NK-92 (cell line): ENCODE results near the gene PNPLA5.
"Not testable (repeated sequence)": the region's sequence is repeated elsewhere in the genome, so short reads cannot be mapped to it uniquely, and the experiment has no call there.

ENCODE experiments used
- DNase-seq: peaks from one replicate; lab custom pipeline; 2025; ENCODE audit not compliant: unreplicated experiment; lab: John Stamatoyannopoulos, UW

PNPLA5 gene, protein sequence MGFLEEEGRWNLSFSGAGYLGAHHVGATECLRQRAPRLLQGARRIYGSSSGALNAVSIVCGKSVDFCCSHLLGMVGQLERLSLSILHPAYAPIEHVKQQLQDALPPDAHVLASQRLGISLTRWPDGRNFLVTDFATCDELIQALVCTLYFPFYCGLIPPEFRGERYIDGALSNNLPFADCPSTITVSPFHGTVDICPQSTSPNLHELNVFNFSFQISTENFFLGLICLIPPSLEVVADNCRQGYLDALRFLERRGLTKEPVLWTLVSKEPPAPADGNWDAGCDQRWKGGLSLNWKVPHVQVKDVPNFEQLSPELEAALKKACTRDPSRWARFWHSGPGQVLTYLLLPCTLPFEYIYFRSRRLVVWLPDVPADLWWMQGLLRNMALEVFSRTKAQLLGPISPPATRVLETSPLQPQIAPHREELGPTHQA

DNA sequence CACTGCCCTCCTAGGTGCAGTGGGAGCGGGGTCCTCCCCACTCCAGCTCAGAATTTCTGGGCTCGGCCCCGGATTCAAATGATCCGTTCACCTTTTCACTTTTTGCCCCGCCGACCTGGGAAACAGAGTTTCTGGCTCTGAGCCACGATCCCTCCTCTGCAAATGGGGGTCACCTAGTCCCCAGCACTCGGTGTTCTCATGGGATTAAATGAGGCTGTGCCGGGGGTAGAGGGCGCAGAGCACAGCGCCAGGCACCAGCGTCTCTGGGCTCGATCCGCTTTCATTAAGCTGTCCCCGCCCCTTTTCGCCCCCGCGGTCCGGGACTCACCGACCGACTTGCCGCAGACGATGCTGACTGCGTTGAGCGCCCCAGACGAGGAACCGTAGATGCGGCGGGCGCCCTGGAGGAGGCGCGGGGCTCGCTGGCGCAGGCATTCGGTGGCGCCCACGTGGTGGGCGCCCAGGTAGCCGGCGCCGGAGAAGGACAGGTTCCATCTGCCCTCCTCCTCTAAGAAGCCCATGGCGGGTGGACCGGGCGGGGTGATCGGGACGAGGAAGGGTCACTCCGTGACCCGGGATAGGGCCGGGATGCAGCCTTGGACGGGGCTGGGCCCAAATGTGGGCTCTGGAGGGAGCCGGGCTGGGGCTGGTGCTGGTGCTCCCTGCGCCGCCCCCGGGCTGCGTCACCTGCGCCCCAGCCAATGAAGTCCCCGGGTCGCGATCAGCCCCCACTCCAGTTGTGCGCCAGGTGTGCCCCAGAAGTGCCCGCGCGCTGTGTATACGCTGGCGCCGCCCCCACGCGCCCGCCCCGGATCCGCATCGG is at the start of gene PNPLA5:
PNPLA5 (minus strand) TSS at position 654 of the 823 bp plus-strand sequence; CDS start at position 521, 133 bp downstream.
- no peak for DNase-seq

GRCh38 chr22:43941449-43941848 is 49.6 kb upstream of the PNPLA5 start:
- no peak for DNase-seq

DNA sequence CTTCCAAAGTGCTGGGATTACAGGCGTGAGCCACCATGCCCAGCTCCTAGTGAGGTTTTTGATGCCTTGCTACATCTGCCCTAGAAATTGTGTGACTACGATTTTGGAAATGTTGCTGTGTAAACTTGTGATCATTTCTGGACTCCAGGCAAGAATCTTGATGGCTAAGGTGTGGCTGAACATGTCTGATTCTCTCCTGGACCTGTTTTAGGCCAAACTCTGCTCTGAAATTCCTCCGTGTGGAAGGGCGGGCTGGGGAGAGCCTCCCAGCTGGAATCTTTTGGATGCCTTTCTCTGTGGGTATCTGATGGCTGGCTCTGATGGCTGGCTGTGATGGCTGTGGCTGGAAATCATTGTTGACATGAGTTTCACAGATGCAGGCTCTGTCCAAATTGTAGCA is 40.0 kb upstream of the PNPLA5 start:
- no peak for DNase-seq

- no peak for DNase-seq
Observed at GRCh38 chr22:43928908-43929307, 37.1 kb upstream of the PNPLA5 start.

GRCh38 chr22:43928468-43928867 is 36.7 kb upstream of the PNPLA5 start:
- DNase-seq, result no peak

DNA sequence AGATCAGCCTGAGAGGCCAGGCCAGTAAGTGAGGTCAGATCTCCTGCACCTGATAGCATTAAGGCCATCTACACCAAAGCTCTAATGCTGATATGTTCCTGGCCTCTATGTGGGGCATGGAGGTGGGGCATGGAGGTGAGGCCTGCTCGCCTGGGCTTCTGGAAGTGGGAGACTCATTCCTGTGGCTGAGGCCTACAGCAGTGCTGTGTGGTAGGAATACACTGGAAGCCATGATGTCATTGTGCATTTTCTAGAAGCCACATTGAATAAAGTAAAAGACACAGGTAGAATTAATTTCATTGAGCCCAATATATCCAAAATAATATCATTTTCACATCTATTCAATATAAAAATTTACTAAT is 34.5 kb upstream of the PNPLA5 start:
- no peak for DNase-seq

DNA sequence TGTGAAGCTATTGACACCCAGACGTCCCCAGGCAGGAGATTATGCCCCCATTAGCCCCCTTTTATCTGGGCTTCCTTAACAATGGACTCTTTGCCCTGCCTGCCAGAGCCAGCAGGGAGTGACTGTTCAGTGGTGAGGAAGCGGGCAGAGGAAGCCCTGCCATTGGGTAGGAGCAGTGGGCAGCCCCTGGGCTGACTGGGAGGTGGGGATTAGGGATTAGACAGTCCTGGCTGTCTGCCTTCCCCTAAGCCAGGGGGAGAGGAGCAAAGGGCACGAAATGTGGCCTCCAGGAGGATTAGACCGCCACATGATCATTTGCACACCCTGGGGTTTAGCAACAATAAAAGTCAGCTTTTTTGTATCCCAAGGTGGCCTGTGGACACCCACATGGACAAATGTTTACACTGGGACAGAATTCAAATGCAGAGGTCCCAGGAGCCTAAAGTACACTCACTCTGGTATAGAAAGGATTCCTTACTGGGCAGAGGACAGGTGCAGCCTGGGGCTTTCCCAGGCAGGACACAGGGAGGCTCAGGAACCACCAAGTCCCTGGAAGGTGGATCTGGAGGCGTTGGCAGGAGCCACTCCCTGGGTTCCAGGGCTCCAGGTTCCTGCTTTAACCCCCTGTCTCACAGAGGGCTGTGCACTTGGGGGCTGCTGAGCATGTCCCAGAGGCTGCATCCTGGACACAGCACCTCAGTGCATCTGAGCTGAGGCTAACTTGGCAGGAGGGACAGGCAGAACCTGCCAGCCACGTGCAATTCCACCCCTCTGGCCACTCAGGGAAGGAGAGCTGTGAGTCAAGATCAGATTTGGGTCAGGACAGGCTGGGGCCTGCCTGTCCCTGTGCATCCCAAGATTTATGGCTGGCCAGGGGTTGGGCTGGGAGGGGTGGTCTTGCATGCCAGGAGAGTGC is 33.9 kb upstream of the PNPLA5 start:
- no peak for DNase-seq

DNA sequence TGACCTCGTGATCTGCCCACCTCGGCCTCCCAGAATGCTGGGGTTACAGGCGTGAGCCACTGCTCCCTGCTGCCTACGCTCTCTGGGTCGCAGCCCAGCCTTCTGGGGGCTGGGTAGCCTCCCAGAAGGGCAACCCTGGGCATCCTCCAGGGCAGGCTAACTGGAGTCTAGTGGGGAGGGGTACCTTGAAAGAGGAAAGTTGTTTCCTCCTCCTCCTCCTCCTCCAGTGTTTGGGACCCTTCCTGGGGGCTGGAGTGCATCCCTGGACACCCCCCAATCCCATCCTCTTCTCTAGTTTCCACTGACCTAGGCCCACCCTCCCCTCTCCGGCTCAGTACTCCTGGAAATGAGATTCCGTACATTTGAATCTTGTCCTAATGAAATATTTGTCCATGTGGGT is 33.1 kb upstream of the PNPLA5 start:
- DNase-seq, result no peak

DNA sequence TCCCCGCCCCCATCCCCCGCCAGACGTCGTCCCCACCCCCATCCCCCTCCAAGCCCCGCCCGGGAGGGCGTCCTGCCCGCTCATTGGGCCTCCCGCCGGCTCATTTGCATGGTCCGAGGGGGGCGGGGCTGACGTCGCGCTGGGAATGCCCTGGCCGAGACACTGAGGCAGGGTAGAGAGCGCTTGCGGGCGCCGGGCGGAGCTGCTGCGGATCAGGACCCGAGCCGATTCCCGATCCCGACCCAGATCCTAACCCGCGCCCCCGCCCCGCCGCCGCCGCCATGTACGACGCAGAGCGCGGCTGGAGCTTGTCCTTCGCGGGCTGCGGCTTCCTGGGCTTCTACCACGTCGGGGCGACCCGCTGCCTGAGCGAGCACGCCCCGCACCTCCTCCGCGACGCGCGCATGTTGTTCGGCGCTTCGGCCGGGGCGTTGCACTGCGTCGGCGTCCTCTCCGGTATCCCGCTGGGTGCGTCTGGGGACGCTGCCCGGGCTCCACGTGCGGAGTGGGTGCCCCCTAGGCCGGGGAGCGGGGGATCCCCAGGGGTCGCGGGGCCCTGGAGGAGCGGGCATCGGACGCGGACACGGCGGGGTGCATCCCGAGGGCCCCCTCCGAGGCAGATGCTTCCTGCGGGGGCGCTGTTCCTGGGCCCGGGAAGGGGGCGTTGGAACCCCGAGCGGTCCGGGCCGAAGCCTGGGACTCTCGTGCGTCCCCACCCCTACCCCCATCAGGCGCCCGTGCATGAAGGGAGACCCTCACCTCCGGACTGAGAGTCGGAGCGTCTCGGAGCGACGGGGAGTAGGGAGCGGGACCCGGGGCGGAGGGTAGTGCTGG is 32.0 kb upstream of the PNPLA5 start, which contains the start of gene PNPLA3:
PNPLA3 (plus strand) TSS at position 175 of the 834 bp plus-strand sequence; CDS start at position 282, 107 bp downstream.
- no peak for DNase-seq

DNA sequence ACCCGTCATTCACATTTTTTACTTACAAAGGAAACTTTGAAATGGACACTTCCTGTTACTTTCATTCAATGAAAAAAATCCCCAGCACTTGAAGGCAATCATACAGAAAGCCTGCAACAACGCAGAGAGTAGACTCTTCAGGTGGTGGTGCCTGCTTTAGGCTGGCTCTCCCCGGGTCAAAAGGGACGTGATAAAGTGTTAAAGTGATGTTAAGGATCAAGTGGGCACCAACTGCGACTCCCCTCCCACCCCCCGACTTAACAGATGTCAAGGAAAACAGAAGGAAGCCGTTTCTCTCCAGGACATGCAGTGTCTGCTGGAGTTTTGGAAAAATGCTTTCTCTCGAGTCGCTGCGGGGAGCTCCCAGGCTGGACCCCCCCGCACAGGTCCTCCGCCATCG is 31.4 kb upstream of the PNPLA5 start:
- no peak for DNase-seq

DNA sequence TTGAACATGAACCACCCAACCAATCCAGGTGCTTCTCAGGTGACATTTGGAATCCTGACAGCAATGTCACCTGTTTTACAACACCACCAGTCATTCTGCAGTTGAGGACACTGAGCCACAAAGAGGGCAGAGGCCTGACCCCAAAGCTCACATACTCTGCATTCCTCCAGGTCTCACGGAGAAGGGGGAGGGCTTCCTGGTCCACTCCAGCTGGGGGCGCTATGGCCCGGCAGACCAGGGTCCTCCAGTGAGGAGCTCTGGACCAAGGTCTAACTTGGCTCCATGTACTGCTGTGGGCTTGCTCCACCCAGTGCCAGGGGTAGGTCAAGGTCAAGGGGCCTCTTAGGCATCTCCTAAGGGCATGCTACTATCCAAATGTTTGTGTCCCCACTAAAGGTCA is 30.3 kb upstream of the PNPLA5 start:
- DNase-seq, result no peak

- no peak for DNase-seq
Observed at GRCh38 chr22:43921370-43921769, 29.6 kb upstream of the PNPLA5 start.

- DNase-seq, result no peak
Observed at GRCh38 chr22:43919106-43919973, 27.5 kb upstream of the PNPLA5 start.

DNA sequence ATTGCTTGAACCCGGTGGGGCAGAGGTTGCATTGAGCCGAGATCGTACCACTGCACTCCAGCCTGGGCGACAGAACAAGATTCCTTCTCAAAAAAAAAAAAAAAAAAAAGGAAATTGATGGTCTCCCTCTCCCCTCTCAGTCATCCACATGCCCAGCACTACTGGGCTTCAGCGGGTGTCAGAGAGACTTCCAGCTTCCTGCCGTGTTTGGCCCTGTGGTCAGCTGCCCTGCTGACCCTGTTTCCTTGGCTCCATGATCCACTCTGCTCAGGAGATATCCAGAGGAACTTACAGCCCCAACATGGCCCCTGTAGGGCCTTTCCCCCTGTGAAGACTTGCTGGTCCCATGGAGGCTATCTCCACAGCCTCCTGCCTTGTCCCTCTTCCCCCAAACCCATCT is 25.7 kb upstream of the PNPLA5 start:
- DNase-seq, result no peak

DNA sequence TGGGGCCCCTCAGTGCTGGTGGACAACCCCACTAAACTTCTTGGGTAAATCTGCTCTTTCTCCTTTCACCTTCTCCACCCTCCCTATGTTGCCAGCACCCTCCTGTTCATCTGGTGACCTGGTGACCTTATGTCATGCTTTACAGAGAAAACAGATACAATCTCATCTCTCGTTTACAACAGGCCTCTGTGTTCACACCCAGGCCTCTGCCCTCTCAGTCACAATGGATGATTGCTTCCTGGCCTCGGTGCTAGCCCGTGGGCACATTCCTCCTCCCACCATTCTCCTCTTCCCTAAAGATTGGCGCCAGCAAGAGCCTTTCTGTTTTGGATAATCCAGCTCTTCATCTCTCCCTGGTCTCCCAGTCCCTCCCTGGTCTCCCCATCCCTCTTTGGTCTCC is 19.5 kb upstream of the PNPLA5 start:
- DNase-seq, result no peak

DNA sequence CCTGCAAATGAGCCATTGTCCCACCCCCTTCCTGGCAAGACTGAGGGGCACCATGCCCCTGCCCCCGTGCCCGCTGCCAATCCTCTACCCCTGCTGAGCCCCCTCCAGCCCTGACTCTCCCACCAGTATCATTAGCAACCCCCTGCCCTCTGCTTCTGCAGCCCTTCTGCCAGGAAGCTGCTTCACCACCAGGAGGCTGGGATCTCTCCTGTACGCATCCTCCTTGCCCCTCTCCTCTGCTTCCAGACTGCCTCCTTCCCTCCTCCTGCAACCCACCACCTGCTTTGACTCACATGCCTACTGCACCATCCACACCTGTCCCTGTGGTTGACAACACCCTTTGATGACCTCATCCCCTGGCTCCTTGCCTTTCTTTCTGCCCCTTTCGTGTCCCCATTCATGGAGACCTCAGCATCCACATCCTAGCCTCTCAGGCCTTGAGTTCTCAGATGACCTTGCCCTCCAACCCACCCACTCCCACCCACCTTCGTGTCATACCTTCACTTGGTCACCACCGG is 18.4 kb upstream of the PNPLA5 start:
- no peak for DNase-seq

GRCh38 chr22:43909708-43910107 is 17.9 kb upstream of the PNPLA5 start:
- no peak for DNase-seq

DNA sequence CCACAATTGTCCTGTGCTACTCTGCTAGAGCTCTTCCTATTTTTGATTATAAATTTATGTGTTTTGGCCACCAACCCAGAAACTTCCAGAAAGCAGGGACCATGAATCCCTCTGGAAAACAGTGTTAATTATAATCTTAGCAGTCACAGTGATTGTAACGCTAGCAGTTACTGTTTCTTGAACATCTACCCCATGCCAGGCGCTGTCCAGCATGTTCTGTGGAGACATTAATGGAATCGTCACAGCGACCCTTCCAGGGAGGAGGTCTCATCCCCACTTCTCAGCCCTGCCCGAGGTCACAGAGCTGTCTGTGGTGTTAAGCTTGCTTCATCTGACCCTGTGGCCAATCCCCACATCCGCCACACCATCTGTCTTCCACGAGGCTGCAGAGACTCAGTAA is 13.9 kb upstream of the PNPLA5 start:
- DNase-seq, result no peak

DNA sequence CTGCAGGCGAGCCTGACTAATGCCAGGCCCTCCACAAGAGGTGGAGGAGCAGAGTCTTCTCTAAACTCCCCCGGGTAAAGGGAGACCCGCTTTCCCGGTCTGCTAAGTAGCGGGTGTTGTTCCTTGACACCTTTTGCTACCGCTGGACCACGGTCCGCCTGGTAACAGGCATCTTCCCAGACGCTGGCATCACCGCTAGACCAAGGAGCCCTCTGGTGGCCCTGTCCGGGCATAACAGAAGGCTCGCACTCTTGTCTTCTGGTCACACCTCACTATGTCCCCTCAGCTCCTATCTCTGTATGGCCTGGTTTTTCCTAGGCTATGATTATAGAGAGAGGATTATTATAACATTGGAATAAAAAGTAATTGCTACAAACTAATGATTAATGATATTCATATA is 12.6 kb upstream of the PNPLA5 start:
- DNase-seq, result not testable (repeated sequence)
